ENCODE results near the gene MTRFR. TPM values are rescaled to one million over a fixed set of nuclear protein-coding genes. Genes with fewer than 3 reads are reported as not detected.

MTRFR gene
- total RNA-seq, 1 donor from 2014 or later, result 15.1 TPM

GRCh38 chr12:123232472-123232806 lies 797 bp upstream of the MTRFR start:
- Mint-ChIP-seq H3K4me1 (ENCODE audit: low read depth) (peaks cover 18% of the 10 kb centered on the region), H3K27ac (peak overlapping the region; percentile 99), H3K4me3 (ENCODE audit: low read depth) (peak overlapping the region; percentile 93), H3K9me3 (ENCODE audit: low read depth) (no peaks in the 10 kb centered on the region), H3K27me3 (no peaks in the 10 kb centered on the region), H3K36me3 (ENCODE audit: insufficient read depth) (peaks cover 3% of the 10 kb centered on the region)
- DNase-seq (ENCODE audit: low spot score, unreplicated experiment), result no peak
- no peak for TF ChIP-seq CTCF (IDR thresholded peaks at IDR 0.05; ENCODE audit: unreplicated experiment)

- Mint-ChIP-seq H3K4me1 (ENCODE audit: low read depth) (peaks cover 20% of the 10 kb centered on the region), H3K36me3 (ENCODE audit: insufficient read depth) (peaks cover 3% of the 10 kb centered on the region), H3K4me3 (ENCODE audit: low read depth) (peak overlapping the region; percentile 93), H3K27ac (peak overlapping the region; percentile 99), H3K9me3 (ENCODE audit: low read depth) (no peaks in the 10 kb centered on the region), H3K27me3 (no peaks in the 10 kb centered on the region)
- DNase-seq (ENCODE audit: low spot score, unreplicated experiment), result no peak
- TF ChIP-seq CTCF (IDR thresholded peaks at IDR 0.05; ENCODE audit: unreplicated experiment), result no peak
Observed at GRCh38 chr12:123233505-123234308, 471 bp downstream of the MTRFR start.

- no peaks in the 10 kb centered on the region for H3K27me3 Mint-ChIP-seq
- no peak overlapping the region for H3K4me3 Mint-ChIP-seq (ENCODE audit: low read depth)
- peaks cover 12% of the 10 kb centered on the region for H3K4me1 Mint-ChIP-seq (ENCODE audit: low read depth)
- peak; percentile 76 for TF ChIP-seq CTCF (IDR thresholded peaks at IDR 0.05; ENCODE audit: unreplicated experiment)
- DNase-seq (ENCODE audit: low spot score, unreplicated experiment), result peak; percentile 30
- H3K9me3 Mint-ChIP-seq (ENCODE audit: low read depth), result no peaks in the 10 kb centered on the region
- no peak overlapping the region for H3K27ac Mint-ChIP-seq
- peaks cover 6% of the 10 kb centered on the region for H3K36me3 Mint-ChIP-seq (ENCODE audit: insufficient read depth)
Observed at GRCh38 chr12:123237646-123238329, 4.6 kb downstream of the MTRFR start.

- Mint-ChIP-seq H3K4me1 (ENCODE audit: low read depth) (peaks cover 10% of the 10 kb centered on the region), H3K9me3 (ENCODE audit: low read depth) (no peaks in the 10 kb centered on the region), H3K27me3 (no peaks in the 10 kb centered on the region), H3K36me3 (ENCODE audit: insufficient read depth) (peaks cover 6% of the 10 kb centered on the region), H3K4me3 (ENCODE audit: low read depth) (no peak overlapping the region), H3K27ac (no peak overlapping the region)
- TF ChIP-seq CTCF (IDR thresholded peaks at IDR 0.05; ENCODE audit: unreplicated experiment), result no peak
- no peak for DNase-seq (ENCODE audit: low spot score, unreplicated experiment)
Observed at GRCh38 chr12:123238330-123238682, 5.1 kb downstream of the MTRFR start.

GRCh38 chr12:123238961-123239360 lies 5.7 kb downstream of the MTRFR start:
- peaks cover 6% of the 10 kb centered on the region for H3K36me3 Mint-ChIP-seq (ENCODE audit: insufficient read depth)
- no peak overlapping the region for H3K4me3 Mint-ChIP-seq (ENCODE audit: low read depth)
- DNase-seq (ENCODE audit: low spot score, unreplicated experiment), result no peak
- no peak for TF ChIP-seq CTCF (IDR thresholded peaks at IDR 0.05; ENCODE audit: unreplicated experiment)
- H3K4me1 Mint-ChIP-seq (ENCODE audit: low read depth), result peaks cover 6% of the 10 kb centered on the region
- H3K27ac Mint-ChIP-seq, result no peak overlapping the region
- no peaks in the 10 kb centered on the region for H3K27me3 Mint-ChIP-seq
- H3K9me3 Mint-ChIP-seq (ENCODE audit: low read depth), result no peaks in the 10 kb centered on the region

Data from progenitor cell of endocrine pancreas (in vitro differentiated cells).